Subcutaneous adipose tissue (tissue), 4 donors: ENCODE results near the gene PTCRA. TPM values are rescaled to one million over a fixed set of nuclear protein-coding genes. Genes with fewer than 3 reads are reported as not detected.

ENCODE experiments used
- CTCF ChIP-seq: fragments of 450-650 bp; IDR thresholded peaks from one replicate; pipeline ENCODE4 v1.5.1; 2016; ENCODE audit warnings: low read depth, mild to moderate bottlenecking, control low read depth, antibody characterized with exemption, moderate library complexity
- total RNA-seq, 4 donors: library from RNA; depleted of rRNA; stranded (reverse); fragments of >200 nt; gene quantifications; one replicate each; pipeline ENCODE4 v1.1.0, GENCODE V29; 2016

PTCRA gene
- total RNA-seq, result 1 to 10 TPM in 1 of 4 donors, not detected in 3; 1.5 TPM

GRCh38 chr6:42915732-42916131 is at the start of gene PTCRA:
PTCRA (plus strand) TSS chr6:42916053; CDS start chr6:42916070, 17 bp downstream.
- no peak for TF ChIP-seq CTCF

- no peak for TF ChIP-seq CTCF
These were observed 45.5 kb upstream of the PTCRA start for GRCh38 chr6:42870145-42870936.

- no peak for TF ChIP-seq CTCF
These were observed 44.1 kb upstream of the PTCRA start for GRCh38 chr6:42871711-42872110.

- no peak for TF ChIP-seq CTCF
These were observed 42.5 kb upstream of the PTCRA start for GRCh38 chr6:42873313-42873712.

- TF ChIP-seq CTCF, result no peak
These were observed 38.2 kb upstream of the PTCRA start for GRCh38 chr6:42877695-42878094.

- no peak for TF ChIP-seq CTCF
These were observed 36.2 kb upstream of the PTCRA start, which contains the start of gene RPL7L1 for GRCh38 chr6:42879372-42880239. RPL7L1 (plus strand) TSS chr6:42879616; CDS start chr6:42879911, 295 bp downstream.

- no peak for TF ChIP-seq CTCF
These were observed 30.2 kb upstream of the PTCRA start for GRCh38 chr6:42885702-42886101.
